Measurements from ENCODE around the gene SPIN4. TPM values are rescaled to one million over a fixed set of nuclear protein-coding genes. Genes with fewer than 3 reads are reported as not detected.

SPIN4 gene
- total RNA-seq, 1 donor from 2014 or later = 12.8 TPM

GRCh38 chrX:63327788-63328187 lies 23.3 kb downstream of the SPIN4 start:
- no peak overlapping the region for H3K4me3 Mint-ChIP-seq
- H3K27ac Mint-ChIP-seq (ENCODE audit: unreplicated experiment) = no peak overlapping the region
- no peak for TF ChIP-seq CTCF (conservative IDR thresholded peaks at IDR 0.05)
- no peaks in the 10 kb centered on the region for H3K4me1 Mint-ChIP-seq
- DNase-seq (ENCODE audit: low read depth, low spot score) = no peak
- H3K36me3 Mint-ChIP-seq (ENCODE audit: low read depth) = peaks cover 12% of the 10 kb centered on the region
- no peaks in the 10 kb centered on the region for H3K27me3 Mint-ChIP-seq (ENCODE audit: low read depth)
- H3K9me3 Mint-ChIP-seq = peaks cover 8% of the 10 kb centered on the region

GRCh38 chrX:63299596-63299995 lies 51.5 kb downstream of the SPIN4 start:
- Mint-ChIP-seq H3K4me1 (no peaks in the 10 kb centered on the region), H3K9me3 (peaks cover 16% of the 10 kb centered on the region), H3K27me3 (ENCODE audit: low read depth) (no peaks in the 10 kb centered on the region), H3K4me3 (no peak overlapping the region), H3K36me3 (ENCODE audit: low read depth) (peaks cover 10% of the 10 kb centered on the region), H3K27ac (ENCODE audit: unreplicated experiment) (no peak overlapping the region)
- TF ChIP-seq CTCF (conservative IDR thresholded peaks at IDR 0.05) = no peak
- no peak for DNase-seq (ENCODE audit: low read depth, low spot score)

All from neural crest cell (in vitro differentiated cells).